Activated gamma-delta T cell (primary cell): Measurements from ENCODE around the gene GPATCH8.

Source experiments
- DNase-seq: peaks from one replicate; lab custom pipeline; 2025; lab: John Stamatoyannopoulos, UW

GPATCH8 gene

DNA sequence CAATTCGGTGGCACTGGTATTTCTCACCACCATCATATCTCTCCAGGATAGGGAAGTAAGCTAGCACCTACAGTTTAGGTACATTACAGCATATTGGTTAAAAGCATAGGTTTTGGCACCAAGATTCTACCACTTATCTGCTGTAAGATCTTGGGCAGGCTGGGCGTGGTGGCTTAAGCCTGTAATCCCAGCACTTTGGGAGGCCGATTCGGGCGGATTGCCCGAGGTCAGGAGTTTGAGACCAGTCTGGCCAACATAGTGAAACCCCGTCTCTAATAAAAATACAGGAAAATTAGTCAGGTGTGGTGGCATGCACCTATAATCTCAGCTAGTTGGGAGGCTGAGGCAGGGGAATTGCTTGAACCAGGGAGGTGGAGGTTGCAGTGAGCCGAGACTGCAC is 51.4 kb downstream of the GPATCH8 start:
- no peak for DNase-seq

DNA sequence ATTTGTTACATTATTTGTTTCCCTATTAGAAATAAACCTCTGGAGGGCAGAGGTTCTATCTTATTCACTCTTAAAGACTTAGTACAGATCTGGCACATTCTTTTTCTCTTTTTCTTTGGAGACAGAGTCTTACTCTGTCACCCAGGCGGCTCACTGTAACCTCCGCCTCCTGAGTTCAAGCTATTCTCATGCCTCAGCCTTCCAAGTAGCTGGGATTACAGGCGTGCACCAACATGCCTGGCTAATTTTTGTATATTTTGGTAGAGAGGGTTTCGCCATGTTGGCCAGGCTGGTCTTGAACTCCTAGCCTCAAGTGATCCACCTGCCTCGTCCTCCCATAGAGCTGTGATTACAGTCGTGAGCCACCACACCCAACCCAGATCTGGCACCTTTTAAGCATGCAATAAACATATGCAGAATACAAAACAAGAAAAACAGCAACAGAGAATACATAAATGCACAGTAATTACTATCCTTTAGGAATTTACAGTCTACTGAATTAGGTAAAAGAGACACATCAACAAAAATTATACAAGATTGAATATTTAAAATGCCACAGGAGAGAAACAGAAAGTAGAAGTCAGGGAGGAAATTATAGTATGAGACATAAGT is 52.1 kb downstream of the GPATCH8 start:
- no peak for DNase-seq

DNA sequence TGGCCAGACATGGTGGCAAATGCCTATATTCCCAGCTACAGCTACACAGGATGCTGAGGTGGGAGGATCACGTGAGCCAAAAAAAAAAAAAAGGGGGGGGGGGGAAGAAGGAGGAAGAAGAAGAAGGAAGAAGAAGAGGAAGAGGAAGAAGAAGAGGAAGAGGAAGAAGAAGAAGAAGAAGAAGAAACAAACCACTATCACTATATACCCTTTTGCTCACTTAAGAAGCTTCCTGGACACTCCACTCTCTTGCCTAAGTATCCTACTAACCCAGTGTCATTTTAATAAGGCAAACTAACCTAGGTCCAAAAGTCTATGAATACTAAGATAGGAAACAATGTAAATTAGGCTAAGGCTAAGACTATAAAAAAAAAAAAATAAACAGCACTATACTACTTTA is 54.8 kb downstream of the GPATCH8 start:
- no peak for DNase-seq

DNA sequence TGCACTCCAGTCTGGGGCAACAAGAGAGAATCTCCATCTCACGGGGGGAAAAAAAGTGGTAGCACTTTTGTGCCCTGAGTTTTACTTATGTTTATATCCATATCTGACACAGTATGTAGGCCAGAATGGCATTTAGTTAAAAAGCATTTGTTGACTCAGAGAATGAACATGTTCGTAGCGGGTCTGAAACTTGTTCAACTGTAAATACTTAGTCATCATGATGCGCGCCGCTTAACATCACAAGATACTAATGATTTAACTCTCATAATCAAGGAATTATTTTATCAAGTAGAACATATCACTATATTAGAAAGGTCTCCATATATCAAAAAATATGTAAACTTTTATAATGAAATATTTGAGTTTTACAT is 58.5 kb downstream of the GPATCH8 start:
- DNase-seq = no peak

DNA sequence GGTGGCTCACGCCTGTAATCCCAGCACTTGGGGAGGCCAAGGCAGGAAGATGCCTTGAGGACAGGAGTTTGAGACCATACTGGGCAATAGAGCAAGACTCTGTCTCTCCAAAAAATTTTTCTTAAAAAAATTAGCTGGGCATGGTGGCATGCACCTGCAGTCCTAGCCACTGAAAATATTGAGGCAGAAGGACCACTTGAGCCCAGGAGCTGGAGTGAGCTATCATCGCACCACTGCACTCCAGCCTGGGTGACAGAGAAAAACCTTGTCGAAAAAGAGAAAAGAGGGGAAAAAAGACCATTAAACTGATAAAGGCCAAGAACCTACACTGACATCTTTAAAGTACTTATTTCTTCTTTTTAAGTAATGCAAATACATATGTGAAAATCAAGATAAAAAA is 60.4 kb downstream of the GPATCH8 start:
- DNase-seq = no peak

DNA sequence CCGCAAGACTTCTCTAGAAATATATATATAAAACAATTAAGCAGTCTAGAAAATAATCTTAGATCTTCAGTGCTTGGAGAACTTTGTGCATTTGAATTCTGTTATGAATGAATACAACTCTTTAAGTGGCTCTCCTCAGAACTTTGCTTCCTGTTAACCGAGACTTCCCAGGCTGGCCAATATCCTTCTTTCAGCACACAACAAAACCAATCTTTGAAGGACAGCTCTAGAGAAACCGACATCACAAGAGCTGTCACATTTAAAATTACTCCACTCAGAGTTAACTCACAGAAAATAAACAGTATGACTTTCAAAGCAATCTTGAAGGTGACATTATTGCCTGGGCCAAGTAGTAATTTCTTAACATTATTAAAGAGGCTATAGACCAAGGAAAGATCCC is 64.0 kb downstream of the GPATCH8 start:
- DNase-seq = no peak

DNA sequence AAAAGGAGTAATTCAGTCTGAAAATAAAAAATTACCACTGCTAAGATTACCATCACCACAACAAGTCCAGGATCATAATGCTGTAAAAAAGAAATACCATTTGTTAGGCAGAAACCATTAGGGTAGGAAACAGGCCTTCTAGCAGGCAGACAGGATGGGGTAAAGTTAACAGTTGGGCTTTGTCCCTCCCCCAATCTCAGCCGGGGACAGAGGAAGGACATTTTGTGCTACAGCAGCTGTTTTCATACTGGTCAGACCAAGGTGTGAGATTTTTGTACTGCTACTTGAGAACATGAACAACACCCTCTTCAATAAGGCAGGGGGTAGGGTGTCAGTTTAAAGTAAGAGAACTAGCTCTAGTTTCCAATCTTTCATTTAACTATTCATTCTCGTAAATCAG is 64.6 kb downstream of the GPATCH8 start:
- DNase-seq = no peak

DNA sequence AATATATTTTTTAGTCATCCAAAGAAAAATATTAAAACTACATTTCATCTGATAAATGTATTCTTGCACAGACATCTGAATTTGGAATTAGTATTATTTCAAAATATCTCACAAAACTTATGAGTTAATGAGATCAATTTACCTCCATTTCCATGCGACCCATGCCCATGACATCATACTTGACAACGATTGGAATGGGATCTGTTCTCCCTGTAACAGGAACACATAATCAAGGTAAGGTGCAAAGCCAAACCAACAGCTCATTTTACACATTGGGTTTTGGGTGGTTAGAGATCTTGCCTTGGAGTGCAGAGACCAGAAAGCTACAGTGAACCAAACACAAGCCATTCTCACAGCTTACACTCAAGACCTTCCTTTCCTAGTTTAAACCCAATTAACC is 66.9 kb downstream of the GPATCH8 start:
- DNase-seq = no peak

DNA sequence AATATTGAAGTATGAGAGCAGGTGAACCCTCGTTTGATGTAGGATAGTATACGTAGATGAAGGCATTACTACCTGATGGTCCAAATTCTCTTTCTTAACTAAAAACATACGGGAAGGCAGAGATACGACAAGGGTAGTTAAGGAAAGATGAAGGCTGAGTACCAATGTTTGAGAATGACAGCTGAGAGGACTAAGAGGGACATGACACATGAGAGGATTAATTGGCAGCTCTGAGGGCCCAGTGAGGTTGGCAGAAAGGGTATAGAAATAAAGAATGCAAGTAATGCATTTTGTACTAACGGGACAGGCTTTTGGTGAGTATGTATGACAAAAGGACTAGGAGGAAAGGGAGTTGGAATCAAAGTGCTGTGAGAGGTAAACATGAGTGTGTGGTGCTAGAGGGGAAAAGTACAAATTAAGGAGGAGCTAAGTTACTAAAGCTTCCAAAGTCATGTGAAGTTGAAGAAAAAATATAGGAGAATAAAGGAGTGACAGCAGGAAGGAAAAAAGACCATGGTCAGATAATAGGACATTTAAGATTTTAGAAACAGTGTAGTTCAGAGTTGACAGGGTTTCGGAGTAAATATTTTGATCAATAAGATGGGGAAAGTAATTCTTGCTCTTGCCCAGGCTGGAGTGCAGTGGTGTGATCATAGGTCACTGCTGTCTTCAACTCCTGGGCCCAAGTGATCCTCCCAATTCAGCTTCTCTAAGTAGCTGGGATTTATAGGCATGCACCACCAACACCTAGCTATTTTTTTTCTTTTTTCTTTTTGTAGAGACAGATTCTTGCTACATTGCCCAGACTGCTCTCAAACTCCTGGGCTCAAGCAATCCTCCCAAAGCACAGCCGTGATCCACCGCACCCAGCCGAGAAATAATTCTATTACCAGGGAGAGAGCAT is 70.7 kb downstream of the GPATCH8 start:
- no peak for DNase-seq

DNA sequence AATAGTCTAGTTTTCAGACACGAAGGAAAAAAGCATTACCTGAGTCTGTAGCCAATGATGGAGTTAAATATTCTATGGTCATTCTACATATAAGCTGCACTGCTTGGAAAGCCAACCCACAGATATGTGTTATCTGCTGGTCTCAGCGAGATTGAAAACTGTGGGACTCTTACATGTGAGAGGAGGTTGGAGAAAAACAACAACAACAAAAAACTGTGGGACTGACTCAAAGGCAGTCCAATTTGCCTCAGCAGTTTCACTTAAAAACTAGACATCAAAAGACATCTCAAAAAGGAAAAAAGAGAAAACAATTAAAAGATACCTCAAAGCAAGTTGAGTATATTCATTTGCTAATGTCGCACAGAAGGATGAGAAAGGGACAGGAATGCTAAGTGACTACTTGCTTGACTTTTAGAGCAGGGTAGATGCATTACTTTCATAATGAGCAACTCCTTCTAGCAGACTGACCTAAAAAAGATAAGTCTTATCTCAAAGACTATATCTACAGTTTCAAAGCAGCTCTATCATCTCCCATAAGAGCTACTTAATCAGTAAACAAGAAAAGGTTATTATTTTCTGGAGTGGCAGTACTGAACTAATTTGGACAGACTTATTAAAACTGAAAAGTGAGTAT is 78.3 kb downstream of the GPATCH8 start:
- DNase-seq = no peak

DNA sequence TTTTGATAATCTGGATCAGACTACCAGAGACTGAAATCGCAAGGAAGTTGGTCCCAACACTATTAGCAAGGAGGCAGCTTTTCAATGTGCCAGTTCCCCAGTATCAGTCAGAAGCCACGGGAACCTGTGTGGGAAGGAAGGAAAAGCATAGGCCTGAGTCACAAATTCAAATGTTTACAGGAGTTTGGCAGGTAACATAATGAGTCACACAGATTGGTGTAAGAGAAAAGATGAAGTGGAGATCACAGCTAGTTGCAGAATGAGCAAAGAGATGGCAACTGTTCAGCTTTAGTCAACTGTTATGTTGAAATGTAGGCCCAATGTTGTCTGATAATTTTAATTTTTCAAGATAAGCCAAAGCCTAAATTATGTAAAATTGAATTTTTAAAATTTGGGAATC is 85.7 kb downstream of the GPATCH8 start:
- no peak for DNase-seq

DNA sequence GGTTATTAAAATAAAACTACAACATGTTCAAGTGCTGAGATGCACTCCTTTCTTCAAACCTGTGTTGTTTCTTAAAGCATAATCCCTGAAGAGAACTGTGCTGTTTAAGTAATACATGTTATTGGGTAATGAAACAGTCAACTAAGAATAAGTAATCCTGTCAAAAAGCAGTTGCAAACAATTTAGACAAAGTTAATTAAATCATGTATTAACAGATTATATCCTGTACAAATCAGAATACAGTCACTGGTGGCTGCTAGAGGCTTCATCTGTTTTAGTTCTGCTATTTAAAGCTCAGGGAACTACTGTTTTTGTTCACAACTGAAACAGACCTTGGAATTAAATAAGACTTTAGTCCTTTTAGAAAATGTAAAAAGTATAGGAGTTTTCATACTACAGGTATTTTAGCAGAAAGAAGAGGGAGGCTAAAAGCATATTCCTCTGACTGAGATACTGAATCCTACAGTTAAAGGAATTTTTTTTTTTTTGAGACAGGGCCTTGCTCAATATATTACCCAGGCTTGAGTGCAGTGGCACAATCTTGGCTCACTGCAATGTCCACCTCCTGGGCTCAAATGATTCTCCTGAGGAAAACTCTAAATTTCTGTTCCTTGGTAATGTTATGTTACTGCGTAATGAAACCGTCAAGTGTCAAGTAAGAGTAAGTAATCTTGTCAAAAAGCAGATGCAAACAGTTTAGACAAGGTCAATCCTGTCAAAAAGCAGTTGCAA is 86.5 kb downstream of the GPATCH8 start:
- no peak for DNase-seq

DNA sequence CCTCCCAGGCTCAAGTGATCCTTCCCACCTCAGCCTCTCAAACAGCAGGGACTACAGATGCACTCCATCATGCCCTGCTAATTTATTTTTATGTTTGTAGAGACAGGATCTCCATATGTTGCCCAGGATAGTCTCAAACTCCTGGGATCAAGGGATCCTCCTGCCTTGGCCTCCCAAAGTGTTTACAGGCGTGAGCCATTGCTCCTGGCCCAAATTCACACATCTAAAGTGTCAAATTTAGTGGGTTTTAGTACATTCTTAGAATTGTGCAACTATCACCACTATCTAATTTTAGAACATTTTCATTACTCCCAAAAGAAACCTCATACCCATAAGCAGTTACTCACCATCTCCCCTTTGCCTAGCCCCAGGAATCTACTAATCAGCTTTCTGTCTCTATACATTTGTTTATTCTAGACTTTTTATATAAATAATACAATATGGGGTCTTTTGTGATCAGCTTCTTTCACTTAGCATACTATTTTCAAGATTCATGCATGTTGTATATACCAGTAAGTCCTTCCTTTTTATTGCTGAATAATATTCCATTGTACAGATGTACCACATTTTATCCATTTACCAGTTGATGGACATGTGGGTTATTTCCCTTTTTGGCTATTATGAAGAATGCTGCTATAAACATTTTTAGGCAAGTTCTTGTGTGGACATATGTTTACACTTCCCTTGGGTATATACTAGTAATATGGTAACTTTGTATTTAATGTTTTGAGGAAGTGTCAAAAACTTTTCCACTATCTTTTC is 88.6 kb downstream of the GPATCH8 start:
- DNase-seq = no peak

DNA sequence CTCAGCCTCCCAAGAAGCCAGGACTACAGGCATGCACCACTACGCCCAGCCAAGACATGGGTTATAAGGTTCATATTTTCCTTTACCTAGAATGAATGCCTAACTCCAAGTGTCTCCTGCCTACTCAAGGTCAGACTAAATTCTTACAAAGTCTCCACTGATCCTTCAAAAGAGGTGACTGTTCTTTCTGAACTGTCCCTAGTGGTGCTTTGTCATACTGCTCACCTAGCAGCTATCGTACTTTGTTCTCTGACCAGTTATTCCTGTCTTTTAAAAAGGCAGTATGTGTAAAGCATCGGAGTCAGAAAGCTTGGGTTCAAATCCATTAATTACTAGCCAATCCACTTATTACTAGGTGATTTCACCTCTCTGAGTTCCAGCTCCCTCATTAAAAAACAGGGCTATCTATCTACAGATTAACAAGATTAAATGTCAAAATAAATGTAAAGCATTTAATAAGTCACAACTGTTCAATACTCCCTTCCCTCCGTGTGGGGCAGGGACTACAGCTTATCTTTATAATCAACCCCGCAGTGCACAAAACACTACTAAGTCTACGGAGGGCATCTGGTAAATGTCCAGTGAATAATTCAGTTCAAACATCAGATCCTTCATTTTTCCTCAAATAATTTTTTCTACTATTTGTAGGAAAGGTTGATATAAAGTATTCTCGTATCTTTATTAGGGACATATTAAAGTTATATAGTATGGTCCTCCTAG is 93.7 kb downstream of the GPATCH8 start:
- no peak for DNase-seq

DNA sequence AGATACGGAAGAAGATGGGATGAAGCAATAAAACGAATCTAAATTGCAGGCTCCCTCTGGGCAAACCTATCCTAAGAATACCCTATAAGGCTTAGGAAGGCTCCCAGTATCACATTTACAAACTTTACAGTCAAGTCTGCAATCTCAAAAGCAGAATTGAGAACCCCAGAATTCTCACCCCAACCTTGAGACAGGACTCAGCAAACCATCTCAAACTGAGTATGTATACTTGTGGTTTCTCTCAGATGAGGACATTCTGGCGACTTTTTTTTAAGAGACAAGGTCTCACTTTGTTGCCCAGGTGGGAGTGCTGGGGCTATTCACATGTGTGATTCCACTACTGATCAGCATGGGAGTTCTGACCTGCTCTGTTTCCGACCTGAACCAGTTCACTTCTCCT is 94.4 kb downstream of the GPATCH8 start:
- no peak for DNase-seq

DNA sequence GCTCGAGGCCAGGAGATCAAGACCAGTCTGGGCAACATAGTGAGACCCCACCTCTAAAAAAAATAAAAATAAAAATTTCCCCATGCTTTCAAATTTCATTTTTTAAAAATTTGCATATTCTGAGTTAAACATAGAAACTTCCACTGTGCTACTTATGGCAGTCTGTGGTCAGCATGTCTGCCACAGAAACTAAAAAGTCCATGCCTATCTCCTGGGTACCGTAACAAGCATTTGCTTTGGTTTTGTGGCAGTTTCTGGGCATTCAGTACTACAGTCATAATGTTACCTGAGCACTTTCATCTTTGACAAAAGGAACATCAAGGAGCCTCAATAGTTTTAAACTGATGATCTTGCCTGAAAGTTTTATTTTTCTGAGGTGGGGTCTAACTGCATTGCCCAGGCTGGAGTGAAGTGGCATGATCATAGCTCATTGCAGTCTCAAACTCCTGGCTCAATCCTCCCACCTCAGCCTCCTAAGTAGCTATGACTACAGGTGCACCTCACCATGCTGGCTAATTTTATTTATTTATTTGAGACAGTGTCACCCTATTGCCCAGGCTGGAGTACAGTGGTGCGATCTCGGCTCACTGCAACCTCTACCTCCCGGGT is 100.5 kb downstream of the GPATCH8 start:
- no peak for DNase-seq

DNA sequence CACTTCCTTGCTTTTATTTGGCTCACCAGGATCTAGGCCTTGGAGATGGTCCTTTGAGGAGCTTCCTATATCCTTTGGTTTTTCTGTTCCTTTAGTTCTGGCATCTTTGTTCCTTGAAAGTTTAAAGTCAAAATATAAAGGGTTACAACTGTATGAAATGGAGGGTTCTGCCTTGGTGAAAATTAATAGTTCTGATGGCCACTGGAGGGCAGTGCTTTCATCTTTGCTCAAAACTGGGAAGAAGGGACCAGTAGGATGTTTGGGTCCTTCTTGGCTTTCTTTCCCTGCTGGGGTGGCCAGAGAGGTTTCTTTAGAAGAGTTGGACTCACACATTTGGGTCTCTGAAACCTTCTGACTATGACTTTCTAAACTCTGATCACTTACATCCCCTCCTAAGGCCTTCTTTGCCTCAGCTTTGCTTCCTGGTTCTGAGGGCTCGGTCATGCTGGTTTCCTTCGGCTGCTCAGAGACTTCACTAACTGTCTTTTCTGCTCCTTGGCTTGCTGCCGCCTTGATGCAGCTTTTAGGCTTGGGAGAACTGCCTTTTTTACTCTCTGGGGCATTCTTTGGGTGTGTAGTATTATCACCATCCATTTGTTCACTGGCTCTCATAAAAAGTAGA is 102.9 kb downstream of the GPATCH8 start:
- DNase-seq = no peak

DNA sequence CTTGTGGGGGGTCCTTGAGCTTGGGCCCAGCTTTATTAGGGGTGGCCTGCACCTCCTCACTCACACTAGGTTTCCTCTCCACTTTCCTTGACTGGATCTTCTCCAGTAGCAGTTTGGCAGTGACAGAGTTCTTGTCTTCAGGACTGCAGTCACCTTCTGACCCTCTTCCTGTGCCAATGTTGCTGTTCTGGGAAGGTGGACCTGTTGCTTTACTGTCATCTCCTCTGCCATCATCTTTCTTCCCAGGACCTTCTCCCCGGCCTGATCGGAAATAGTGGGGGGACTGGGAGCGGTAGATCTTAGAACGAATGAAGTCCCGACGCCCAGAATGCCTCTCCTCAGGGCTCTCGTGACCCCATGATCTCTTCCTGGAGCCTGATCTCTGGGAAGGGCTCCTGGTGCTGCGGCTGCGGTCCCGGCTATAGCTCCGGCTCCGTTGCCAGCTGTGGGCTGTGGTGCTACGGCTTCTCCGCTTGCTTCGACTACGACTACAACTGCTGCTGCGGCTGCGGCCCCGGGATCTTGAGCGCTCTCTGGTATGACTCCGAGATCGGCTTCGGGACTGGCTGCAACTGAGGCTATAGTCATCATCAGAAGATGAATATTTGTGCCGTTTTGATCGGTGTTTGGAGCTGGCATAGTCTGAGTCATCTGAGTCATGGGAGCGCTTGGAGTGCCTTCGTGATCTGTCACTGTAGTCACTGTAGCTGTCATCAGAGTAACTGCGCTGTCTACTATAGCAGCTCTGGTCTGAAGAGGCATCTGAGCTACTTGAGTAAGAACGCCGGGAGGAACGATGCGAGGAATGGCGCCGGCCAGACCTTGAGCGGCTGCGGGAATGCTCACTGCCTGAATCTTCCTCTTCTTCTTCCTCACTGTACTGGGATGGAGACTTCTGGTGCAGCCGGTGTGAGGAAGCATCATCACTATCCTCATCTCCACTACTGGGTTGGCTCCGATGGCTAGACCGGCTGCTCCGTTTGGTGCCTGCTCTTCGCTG is 104.2 kb downstream of the GPATCH8 start:
- no peak for DNase-seq
